Brain microvascular endothelial cell (primary cell): ENCODE measurements around the gene AK9.

Experiments
- DNase-seq: peaks from one replicate; pipeline ENCODE4 v3.0.0-alpha.2; 2020
- H3K27ac ChIP-seq: fragments of 250-450 bp; sonication (Bioruptor Pico); 2 replicates; pipeline ENCODE4 v1.5.1; 2020; ENCODE audit warnings: mild to moderate bottlenecking, moderate library complexity
- H3K27me3 ChIP-seq: fragments of 250-450 bp; sonication (Bioruptor Pico); replicated peaks from 2 replicates; pipeline ENCODE4 v1.5.1; 2020; ENCODE audit warnings: mild to moderate bottlenecking
- H3K36me3 ChIP-seq: fragments of 250-450 bp; sonication (Bioruptor Pico); replicated peaks from 2 replicates; pipeline ENCODE4 v1.5.1; 2020; ENCODE audit warnings: mild to moderate bottlenecking
- H3K4me3 ChIP-seq: 2 replicates; pipeline ENCODE4 v1.5.1; 2011; ENCODE audit warnings: low read depth, mild to moderate bottlenecking, control low read depth, low read length, moderate library complexity
- in situ Hi-C: cut with HindIII; loops from 2 replicates; pipeline ENCODE4 v1.10.0; 2017; ENCODE audit warnings: low sequenced_read_pairs, low pct_ligation_motif_present
- TF ChIP-seq, protein P1 (sequence below): IDR thresholded peaks from 2 replicates; pipeline ENCODE4 v1.5.1; 2011; ENCODE audit warnings: low read depth, mild to moderate bottlenecking, moderate library complexity, low read length, control low read depth, inconsistent platforms; ENCODE audit errors: missing control alignments

AK9 gene

DNA sequence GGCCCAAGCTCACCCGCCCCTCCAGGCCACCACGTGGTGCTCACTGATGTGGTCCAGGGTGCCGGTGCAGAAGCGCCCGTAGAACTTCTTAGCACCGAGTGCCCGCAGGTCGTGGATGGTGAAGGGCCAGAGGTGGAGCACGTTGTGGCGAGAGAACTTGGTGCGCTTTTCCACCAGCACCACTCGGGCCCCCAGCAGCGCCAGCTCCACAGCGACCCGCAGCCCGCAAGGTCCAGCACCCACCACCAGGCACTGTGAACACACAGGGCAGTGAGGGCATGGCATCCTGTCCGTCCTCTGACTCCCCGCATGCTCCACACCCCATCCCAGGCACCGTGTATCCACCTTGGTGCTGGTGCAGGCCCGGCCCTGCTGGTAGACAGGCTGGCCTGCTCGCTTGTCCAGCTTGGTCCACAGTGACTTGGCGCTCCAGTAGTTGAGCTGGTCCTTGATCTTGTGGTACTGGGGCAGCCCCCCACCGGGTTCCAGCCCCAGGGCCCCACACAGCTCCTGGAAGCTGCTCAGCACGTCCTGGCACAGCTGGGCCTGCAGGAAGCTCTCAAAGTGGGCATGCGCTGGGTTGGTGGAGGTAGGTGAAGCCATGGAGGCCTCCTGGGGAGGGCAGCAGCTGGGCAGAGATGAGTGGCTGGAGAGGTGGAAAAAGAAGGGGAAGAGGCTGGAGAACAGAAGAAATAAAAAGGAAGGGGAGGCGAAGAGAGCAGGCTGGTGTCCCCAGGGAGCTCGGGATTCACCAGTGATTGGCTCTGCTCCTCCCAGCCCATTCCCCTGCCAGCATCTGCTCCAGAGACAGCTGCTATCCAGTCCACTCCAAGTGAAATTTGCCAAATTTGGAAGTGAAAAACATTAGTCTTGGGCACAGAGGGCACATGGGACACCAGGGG is 237.2 kb downstream of the AK9 start:
- no peak for DNase-seq
- peaks cover 31% of the 10 kb centered on the region for H3K36me3 ChIP-seq
- in situ Hi-C loops: no loop called here
- TF ChIP-seq, protein P1, sequence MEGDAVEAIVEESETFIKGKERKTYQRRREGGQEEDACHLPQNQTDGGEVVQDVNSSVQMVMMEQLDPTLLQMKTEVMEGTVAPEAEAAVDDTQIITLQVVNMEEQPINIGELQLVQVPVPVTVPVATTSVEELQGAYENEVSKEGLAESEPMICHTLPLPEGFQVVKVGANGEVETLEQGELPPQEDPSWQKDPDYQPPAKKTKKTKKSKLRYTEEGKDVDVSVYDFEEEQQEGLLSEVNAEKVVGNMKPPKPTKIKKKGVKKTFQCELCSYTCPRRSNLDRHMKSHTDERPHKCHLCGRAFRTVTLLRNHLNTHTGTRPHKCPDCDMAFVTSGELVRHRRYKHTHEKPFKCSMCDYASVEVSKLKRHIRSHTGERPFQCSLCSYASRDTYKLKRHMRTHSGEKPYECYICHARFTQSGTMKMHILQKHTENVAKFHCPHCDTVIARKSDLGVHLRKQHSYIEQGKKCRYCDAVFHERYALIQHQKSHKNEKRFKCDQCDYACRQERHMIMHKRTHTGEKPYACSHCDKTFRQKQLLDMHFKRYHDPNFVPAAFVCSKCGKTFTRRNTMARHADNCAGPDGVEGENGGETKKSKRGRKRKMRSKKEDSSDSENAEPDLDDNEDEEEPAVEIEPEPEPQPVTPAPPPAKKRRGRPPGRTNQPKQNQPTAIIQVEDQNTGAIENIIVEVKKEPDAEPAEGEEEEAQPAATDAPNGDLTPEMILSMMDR: no peak
- H3K4me3 ChIP-seq: peak overlapping the region; percentile 88
- H3K27me3 ChIP-seq: no peaks in the 10 kb centered on the region
- no peak overlapping the region for H3K27ac ChIP-seq

DNA sequence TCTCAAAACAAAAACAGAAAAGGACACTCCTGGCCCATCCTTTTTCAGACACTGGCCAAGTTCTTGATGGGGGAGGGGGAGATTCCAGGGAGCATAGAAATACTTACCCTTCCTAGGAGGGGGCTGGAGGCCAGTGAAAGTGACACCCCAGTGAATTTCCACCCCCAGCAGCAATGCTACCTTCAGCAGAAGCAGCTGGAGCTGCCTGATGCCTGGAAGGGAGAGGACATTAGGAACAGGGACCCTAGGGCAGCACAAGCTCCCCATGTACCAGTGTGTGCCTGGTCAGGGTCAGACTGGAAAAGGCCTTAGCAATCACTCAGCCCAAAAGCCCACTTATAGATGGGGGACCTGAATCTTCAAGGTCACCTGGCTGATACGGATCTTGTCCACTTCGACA is 237.8 kb downstream of the AK9 start:
- in situ Hi-C loops: no loop called here
- Histone ChIP-seq H3K36me3 (peaks cover 37% of the 10 kb centered on the region), H3K27me3 (no peaks in the 10 kb centered on the region), H3K27ac (no peak overlapping the region), H3K4me3 (no peak overlapping the region)
- TF ChIP-seq, protein P1: no peak
- DNase-seq: no peak

DNA sequence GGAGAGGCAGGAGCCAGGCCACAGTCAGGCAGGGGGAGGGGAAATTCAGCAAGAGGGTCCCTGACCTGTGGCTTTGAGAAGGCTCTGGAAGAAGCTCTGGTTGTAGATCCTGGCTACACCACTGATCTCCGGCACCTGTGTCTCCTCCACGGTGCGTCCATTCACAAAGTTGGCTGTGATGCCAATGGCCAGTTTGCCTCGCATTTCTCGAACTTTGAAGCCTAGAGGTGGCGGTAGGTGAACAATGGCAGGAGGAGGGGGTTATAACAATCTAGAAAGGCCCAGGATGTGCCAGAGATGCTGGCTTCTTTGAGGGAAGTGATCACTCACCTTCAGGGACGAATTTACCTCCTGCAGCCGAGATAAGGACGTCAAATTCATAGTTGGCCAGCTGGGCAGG is 238.8 kb downstream of the AK9 start:
- in situ Hi-C loops: no loop called here
- no peak for DNase-seq
- TF ChIP-seq, protein P1: no peak
- no peaks in the 10 kb centered on the region for H3K27me3 ChIP-seq
- no peak overlapping the region for H3K4me3 ChIP-seq
- H3K36me3 ChIP-seq: peaks cover 37% of the 10 kb centered on the region
- no peak overlapping the region for H3K27ac ChIP-seq

DNA sequence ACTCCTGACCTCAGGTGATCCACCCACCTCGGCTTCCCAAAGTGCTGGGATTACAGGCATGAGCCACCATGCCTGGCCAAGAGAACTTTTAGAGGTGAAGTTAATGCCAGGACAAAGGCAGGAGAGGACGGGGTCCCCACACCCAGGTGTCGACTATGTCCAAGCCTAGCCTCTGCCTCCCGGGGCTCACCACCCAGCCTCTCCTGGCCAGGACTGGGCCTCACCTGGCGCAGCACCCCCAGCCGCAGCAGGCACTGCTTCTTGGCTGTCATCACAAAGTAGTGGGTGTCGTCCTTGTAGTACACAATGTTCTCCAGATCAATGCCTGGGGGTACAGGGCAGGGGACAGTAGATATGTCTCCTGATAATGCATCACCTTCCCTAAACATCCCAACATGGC is 239.6 kb downstream of the AK9 start:
- TF ChIP-seq, protein P1: no peak
- Histone ChIP-seq H3K27ac (no peak overlapping the region), H3K36me3 (peaks cover 45% of the 10 kb centered on the region), H3K4me3 (no peak overlapping the region), H3K27me3 (no peaks in the 10 kb centered on the region)
- in situ Hi-C loops: no loop called here
- DNase-seq: no peak

DNA sequence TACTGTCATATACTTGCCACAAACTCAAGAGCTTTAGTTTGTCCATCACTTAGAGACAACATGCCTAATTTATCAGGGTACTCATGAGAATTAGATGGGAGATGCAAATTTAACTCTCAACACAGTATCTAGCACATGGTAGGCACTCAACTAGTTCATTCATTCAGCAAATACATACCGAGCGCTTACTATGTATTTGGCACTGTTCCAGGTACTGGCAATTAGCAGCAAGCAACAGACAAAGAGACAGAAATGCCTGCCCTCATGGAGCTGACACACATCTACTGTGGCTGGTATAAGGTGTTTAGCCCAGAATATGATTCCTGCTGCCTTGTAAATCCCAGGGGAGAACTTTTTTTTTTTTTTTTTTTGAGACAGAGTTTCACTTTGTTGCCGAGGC is 240.2 kb downstream of the AK9 start:
- no peak overlapping the region for H3K27ac ChIP-seq
- TF ChIP-seq, protein P1: no peak
- H3K4me3 ChIP-seq: no peak overlapping the region
- in situ Hi-C loops: no loop called here
- H3K27me3 ChIP-seq: no peaks in the 10 kb centered on the region
- no peak for DNase-seq
- peaks cover 49% of the 10 kb centered on the region for H3K36me3 ChIP-seq
